ENCODE measurements around the gene RECQL. TPM values are rescaled to one million over a fixed set of nuclear protein-coding genes. Genes with fewer than 3 reads are reported as not detected.
A peak's percentile ranks its signal among the peaks of the same experiment; 100 is the strongest.

Gene RECQL
- total and polyA plus RNA-seq, 12 donors, result 11.2 to 40.5 (median 22.8) TPM

DNA sequence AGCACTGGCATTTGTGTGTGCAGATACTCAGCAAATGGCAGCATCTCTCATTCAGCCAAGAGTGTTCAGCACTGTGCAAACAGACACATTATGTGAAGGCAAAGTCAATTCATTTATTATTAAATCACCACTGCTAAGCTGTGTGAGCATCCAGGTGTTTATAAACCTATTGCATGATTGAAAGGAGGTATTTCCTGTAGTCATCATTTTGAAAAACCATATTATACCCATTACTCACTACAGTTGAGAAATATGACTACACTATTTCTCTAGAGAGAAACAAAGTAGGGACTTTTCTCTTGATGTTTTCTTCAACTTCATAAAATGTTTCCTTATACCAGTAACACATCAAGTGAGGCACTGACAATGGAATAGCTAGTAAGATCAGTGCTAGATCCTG lies 38.4 kb upstream of the RECQL start:
- Histone ChIP-seq H3K4me3 (no peak overlapping the region), H3K27me3 (no peaks in the 10 kb centered on the region), H3K4me1 (peaks cover 0 to 7% (median 0%) of the 10 kb centered on the region in 9 donors), H3K36me3 (peaks cover 0 to 5% (median 0%) of the 10 kb centered on the region in 9 donors), H3K27ac (no peak overlapping the region), H3K9me3 (no peaks in the 10 kb centered on the region)
- intact Hi-C loops (cut with DNase I), result no loop called here
- ATAC-seq (no peak), DNase-seq (no peak)
- TF ChIP-seq, protein P1, sequence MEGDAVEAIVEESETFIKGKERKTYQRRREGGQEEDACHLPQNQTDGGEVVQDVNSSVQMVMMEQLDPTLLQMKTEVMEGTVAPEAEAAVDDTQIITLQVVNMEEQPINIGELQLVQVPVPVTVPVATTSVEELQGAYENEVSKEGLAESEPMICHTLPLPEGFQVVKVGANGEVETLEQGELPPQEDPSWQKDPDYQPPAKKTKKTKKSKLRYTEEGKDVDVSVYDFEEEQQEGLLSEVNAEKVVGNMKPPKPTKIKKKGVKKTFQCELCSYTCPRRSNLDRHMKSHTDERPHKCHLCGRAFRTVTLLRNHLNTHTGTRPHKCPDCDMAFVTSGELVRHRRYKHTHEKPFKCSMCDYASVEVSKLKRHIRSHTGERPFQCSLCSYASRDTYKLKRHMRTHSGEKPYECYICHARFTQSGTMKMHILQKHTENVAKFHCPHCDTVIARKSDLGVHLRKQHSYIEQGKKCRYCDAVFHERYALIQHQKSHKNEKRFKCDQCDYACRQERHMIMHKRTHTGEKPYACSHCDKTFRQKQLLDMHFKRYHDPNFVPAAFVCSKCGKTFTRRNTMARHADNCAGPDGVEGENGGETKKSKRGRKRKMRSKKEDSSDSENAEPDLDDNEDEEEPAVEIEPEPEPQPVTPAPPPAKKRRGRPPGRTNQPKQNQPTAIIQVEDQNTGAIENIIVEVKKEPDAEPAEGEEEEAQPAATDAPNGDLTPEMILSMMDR (IDR thresholded peaks at IDR 0.05), result no peak

DNA sequence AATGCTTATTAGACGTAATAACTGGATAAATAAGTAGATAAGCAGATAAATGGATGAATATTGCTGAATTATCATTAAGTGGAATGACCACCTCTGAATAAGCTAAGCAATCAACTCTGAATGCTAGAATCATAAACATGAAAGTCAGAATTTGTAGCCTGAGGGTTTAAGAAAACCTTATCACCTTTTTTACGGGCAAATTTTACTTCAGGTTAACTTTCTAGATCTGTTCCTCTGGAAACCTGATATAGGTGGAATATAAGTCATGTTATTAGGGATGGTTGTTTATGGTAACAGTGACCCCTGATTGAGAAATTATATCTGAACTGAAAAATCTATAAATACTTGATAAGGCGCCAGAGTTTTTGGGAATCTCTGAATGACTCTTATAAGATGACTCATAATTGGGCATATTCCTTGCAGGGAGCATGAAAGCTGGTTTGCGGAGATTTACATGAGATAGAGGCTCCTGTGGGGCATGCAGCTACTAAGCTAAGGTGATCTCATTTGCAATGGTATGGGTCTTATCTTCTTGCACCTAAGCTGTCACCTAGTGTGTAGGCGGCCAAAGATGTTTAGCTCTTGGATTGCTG lies 36.7 kb upstream of the RECQL start:
- Histone ChIP-seq H3K4me3 (no peak overlapping the region), H3K9me3 (no peaks in the 10 kb centered on the region), H3K4me1 (peaks cover 0 to 7% (median 0%) of the 10 kb centered on the region in 9 donors), H3K27me3 (no peaks in the 10 kb centered on the region), H3K36me3 (peaks cover 0 to 5% (median 0%) of the 10 kb centered on the region in 9 donors), H3K27ac (no peak overlapping the region)
- intact Hi-C loops (cut with DNase I), result no loop called here
- TF ChIP-seq, protein P1 (IDR thresholded peaks at IDR 0.05), result no peak
- ATAC-seq, result no peak
- DNase-seq, result no peak
- WGBS, 2 donors, result 88 to 91% methylated on average over 5 of the region's 5 CpGs

DNA sequence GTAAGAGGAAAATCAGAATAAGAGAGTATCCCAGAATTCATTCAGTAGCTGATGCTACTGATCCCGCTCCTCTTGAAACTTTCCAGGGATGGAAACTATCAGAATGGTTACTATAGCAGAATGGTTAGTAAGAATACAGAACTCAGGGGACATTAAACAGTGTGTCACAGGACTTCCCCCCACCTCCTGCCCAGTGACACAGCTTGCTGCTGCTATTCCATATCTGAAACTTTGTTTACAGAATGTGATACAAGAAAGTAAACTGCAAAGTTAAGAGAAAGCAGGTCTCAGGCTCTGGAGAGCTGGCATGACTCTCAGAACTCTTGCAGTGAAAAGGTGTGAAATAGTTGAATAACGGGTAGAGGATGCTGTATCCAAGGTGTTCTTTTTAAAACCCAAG lies 28.0 kb upstream of the RECQL start:
- no peak for DNase-seq
- intact Hi-C loops (cut with DNase I), result no loop called here
- no peak overlapping the region for H3K4me3 ChIP-seq
- TF ChIP-seq, protein P1 (IDR thresholded peaks at IDR 0.05), result no peak
- H3K9me3 ChIP-seq, result peaks cover 0 to 2% (median 0%) of the 10 kb centered on the region in 11 donors
- peak overlapping the region in 7 of 10 donors; percentile 5 to 88 (median 85) for H3K27ac ChIP-seq
- WGBS, 2 donors, result 64 to 81% methylated on average over 2 of the region's 2 CpGs
- H3K4me1 ChIP-seq, result peaks cover 0 to 25% (median 16%) of the 10 kb centered on the region in 9 donors
- peaks cover 0 to 6% (median 0%) of the 10 kb centered on the region in 9 donors for H3K36me3 ChIP-seq
- ATAC-seq, result no peak
- H3K27me3 ChIP-seq, result peaks cover 0 to 52% (median 0%) of the 10 kb centered on the region in 7 donors

DNA sequence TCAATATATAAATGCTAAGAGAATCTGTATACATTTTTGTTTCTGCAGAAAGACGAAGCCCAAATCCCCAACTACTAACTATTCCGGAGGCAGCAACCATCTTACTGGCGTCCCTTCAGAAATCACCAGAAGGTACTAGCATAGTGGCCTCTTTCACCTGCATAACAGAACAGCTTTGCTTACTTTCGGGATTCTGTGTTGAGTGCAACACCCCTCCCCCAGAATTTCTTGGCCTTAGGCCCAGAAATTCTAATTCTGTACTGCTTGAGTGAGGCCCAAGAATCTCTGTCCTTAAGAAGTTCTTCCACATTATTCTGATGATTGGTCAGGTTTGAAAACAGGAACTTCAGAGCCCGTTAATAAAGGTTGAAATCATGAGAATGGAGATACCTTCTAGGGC lies 27.5 kb upstream of the RECQL start:
- TF ChIP-seq, protein P1 (IDR thresholded peaks at IDR 0.05), result no peak
- DNase-seq (peak in 1 of 2 donors; percentile 37), ATAC-seq (peak in 7 of 8 donors; percentile 36 to 78 (median 63))
- WGBS, 2 donors, result 45 to 56% methylated on average over 5 of the region's 5 CpGs
- Histone ChIP-seq H3K4me3 (peak overlapping the region in 1 of 10 donors; percentile 69), H3K36me3 (peaks cover 0 to 6% (median 0%) of the 10 kb centered on the region in 9 donors), H3K9me3 (peaks cover 0 to 7% (median 0%) of the 10 kb centered on the region in 11 donors), H3K27me3 (peaks cover 0 to 52% (median 0%) of the 10 kb centered on the region in 7 donors), H3K27ac (peak overlapping the region in 8 of 10 donors; percentile 5 to 88 (median 83)), H3K4me1 (peaks cover 0 to 25% (median 16%) of the 10 kb centered on the region in 9 donors)
- intact Hi-C loops (cut with DNase I), result no loop called here
